Fibroblast of villous mesenchyme (primary cell): ENCODE results near the gene B9D1. TPM values are rescaled to one million over a fixed set of nuclear protein-coding genes. Genes with fewer than 3 reads are reported as not detected.
A peak's percentile ranks its signal among the peaks of the same experiment; 100 is the strongest.

Source experiments
- DNase-seq: peaks from one replicate; pipeline ENCODE4 v3.0.0-alpha.2; 2010; ENCODE audit warnings: low read depth
- H3K4me3 ChIP-seq: 2 replicates; pipeline ENCODE4 v1.5.1; 2011; ENCODE audit warnings: low read depth, mild to moderate bottlenecking, low read length
- CTCF ChIP-seq: IDR thresholded peaks from 2 replicates; pipeline ENCODE4 v1.5.1; 2012; ENCODE audit warnings: low read depth, mild to moderate bottlenecking, low read length; ENCODE audit not compliant: insufficient read depth
- total RNA-seq: library from RNA; depleted of rRNA; stranded (reverse); fragments of >200 nt; gene quantifications from 2 replicates; pipeline ENCODE4 v1.2.3, GENCODE V29; 2012

Gene B9D1
- total RNA-seq, 1 donor, result 40.2 TPM

GRCh38 chr17:19370493-19370960, 8.0 kb upstream of the B9D1 start:
- no peak overlapping the region for H3K4me3 ChIP-seq
- no peak for TF ChIP-seq CTCF
- peak; percentile 51 for DNase-seq

GRCh38 chr17:19369846-19370492, 7.4 kb upstream of the B9D1 start:
- DNase-seq, result no peak
- no peak for TF ChIP-seq CTCF
- H3K4me3 ChIP-seq, result no peak overlapping the region

GRCh38 chr17:19369107-19369778, 6.7 kb upstream of the B9D1 start:
- no peak for DNase-seq
- H3K4me3 ChIP-seq, result no peak overlapping the region
- no peak for TF ChIP-seq CTCF

- DNase-seq, result no peak
- no peak for TF ChIP-seq CTCF
- H3K4me3 ChIP-seq, result no peak overlapping the region
Observed at GRCh38 chr17:19368229-19368628, 5.7 kb upstream of the B9D1 start.

GRCh38 chr17:19366637-19366972, 4.1 kb upstream of the B9D1 start:
- no peak overlapping the region for H3K4me3 ChIP-seq
- TF ChIP-seq CTCF, result no peak
- DNase-seq, result no peak

GRCh38 chr17:19365833-19366636, 3.5 kb upstream of the B9D1 start:
- H3K4me3 ChIP-seq, result no peak overlapping the region
- DNase-seq, result no peak
- no peak for TF ChIP-seq CTCF
